Neural progenitor cell (in vitro differentiated cells): Measurements from ENCODE around the gene TSC2.

Experiments used
- EZH2 ChIP-seq: fragments of 200-600 bp; sonication (generic); IDR thresholded peaks from 2 replicates; pipeline ENCODE4 v1.6.1; 2017; ENCODE audit warnings: antibody characterized with exemption, mild to moderate bottlenecking, moderate library complexity
- TF ChIP-seq, protein P1 (sequence below): fragments of 200-600 bp; sonication (generic); IDR thresholded peaks from 2 replicates; pipeline ENCODE4 v1.5.1; 2017; ENCODE audit warnings: antibody characterized with exemption, mild to moderate bottlenecking

DNA sequence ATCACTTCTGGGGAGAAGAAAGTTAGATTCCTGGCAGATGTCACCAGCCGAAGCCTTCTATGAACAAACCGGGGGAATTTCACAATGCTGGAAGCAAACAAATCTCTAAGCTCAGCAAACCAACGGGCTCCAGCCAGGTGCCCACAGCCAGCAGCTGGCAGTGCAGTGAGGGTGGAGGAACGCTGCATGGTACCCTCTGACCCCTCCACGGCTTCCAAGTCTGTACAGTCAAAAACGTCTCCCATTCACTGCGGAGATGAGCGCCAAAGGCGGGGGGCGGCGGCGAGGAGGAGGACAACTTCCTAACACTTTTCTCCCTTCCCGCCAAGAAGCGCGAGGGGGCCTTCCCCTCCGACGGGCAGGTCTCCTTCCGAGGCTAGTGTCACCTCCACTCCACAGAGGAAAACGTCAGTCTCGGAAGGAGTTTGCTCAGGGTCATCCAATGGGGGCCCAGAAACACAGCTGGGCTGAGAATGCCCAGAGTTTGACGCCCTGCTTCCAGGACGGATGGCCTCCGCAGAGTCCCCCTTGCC is 39.1 kb upstream of the TSC2 start:
- TF ChIP-seq, protein P1, sequence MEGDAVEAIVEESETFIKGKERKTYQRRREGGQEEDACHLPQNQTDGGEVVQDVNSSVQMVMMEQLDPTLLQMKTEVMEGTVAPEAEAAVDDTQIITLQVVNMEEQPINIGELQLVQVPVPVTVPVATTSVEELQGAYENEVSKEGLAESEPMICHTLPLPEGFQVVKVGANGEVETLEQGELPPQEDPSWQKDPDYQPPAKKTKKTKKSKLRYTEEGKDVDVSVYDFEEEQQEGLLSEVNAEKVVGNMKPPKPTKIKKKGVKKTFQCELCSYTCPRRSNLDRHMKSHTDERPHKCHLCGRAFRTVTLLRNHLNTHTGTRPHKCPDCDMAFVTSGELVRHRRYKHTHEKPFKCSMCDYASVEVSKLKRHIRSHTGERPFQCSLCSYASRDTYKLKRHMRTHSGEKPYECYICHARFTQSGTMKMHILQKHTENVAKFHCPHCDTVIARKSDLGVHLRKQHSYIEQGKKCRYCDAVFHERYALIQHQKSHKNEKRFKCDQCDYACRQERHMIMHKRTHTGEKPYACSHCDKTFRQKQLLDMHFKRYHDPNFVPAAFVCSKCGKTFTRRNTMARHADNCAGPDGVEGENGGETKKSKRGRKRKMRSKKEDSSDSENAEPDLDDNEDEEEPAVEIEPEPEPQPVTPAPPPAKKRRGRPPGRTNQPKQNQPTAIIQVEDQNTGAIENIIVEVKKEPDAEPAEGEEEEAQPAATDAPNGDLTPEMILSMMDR = no peak
- no peak for TF ChIP-seq EZH2
